ENCODE results near the gene DNAJC5.

Gene DNAJC5

DNA sequence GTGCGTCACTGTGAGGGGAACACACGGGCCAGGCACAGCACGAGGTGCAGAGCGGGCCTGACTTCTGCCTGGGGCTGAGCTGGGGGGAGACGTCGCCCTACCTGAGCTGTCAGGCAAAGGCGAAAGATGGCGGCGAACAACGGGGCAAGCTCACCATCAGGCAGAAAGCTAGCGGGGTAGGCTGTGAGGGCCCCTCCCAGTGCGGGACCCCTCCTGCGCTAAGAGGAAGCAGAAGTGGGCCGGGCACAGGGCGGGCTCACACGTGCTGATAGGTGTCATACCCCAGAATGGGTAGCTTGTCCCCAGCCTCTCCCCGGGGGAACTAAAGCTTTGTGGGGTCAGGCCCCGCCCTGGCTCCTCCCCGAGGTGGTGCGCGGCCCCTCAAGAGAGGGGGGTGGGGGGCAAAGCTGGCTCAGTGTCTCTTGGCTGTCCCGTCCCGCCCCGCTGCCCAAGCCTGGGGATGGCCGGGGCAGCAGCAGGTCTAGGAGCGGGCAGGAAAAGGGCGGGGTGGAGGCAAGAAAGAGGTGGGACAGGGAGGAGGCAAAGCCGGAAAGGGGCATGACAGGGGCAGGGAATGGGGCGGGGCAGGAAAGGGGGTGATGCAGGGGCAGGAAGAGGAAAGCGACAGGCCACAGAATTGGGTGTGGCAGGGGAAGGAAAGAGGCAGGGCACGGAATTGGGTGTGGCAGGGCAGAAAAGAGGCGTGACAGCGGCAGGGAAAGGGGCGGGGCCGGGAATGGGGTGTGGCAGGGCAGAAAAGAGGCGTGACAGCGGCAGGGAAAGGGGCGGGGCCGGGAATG, 46.6 kb downstream of the DNAJC5 start:
- Histone ChIP-seq H3K36me3 (peaks cover 87% of the 10 kb centered on the region), H3K4me3 (ENCODE audit: low read depth in 1 of 2, low read length in 1 of 2) (peak overlapping the region in 1 of 2 experiments; percentile 5)

DNA sequence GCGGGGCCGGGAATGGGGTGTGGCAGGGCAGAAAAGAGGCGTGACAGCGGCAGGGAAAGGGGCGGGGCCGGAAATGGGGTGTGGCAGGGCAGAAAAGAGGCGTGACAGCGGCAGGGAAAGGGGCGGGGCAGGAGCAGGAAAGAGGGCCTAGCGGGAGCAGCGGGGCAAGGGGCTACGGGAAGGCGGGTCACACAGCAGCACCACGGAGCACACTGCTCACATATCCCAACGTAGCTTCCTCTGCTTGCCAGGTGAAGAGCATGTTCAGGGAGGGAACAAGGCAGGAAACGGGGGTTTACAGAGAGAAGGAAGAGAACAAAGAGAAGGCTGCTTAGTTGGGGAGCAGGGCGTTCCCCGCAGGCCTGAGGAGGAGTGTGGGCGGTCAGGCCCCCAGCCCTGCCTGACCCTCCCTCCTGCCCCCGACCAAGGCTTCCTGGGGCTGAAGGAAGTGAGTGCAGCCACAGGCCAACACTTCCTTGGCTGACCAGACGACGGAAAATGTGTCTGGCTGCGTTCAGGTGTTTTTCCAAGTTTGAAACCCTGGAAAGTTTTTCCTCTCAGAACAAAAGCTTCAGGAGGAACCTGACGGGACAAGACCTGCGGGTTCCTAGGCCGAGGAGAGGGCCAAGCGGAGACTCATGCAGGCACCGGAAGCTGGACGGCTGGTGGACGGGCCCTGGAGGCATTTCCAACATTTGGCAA, 47.5 kb downstream of the DNAJC5 start:
- peaks cover 44 to 57% of the 10 kb centered on the region in 2 experiments for H3K4me1 ChIP-seq (ENCODE audit: control insufficient read depth in 1 of 2, insufficient read depth in 1 of 2, low read depth in 1 of 2, low read length in 1 of 2)
- H3K4me3 ChIP-seq (ENCODE audit: low read depth in 1 of 2, low read length in 1 of 2), result no peak overlapping the region
- H3K9me3 ChIP-seq, result no peaks in the 10 kb centered on the region
- H3K27ac ChIP-seq, result peak overlapping the region; percentile 80
- H3K27me3 ChIP-seq, result no peaks in the 10 kb centered on the region
- TF ChIP-seq, protein P1, sequence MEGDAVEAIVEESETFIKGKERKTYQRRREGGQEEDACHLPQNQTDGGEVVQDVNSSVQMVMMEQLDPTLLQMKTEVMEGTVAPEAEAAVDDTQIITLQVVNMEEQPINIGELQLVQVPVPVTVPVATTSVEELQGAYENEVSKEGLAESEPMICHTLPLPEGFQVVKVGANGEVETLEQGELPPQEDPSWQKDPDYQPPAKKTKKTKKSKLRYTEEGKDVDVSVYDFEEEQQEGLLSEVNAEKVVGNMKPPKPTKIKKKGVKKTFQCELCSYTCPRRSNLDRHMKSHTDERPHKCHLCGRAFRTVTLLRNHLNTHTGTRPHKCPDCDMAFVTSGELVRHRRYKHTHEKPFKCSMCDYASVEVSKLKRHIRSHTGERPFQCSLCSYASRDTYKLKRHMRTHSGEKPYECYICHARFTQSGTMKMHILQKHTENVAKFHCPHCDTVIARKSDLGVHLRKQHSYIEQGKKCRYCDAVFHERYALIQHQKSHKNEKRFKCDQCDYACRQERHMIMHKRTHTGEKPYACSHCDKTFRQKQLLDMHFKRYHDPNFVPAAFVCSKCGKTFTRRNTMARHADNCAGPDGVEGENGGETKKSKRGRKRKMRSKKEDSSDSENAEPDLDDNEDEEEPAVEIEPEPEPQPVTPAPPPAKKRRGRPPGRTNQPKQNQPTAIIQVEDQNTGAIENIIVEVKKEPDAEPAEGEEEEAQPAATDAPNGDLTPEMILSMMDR (IDR thresholded peaks at IDR 0.05), result no peak
- peaks cover 79% of the 10 kb centered on the region for H3K36me3 ChIP-seq

More for the DNA sequence above, 46.6 kb downstream of the DNAJC5 start:
- Histone ChIP-seq H3K27ac (peak overlapping the region; percentile 83), H3K27me3 (no peaks in the 10 kb centered on the region), H3K4me1 (ENCODE audit: control insufficient read depth in 1 of 2, insufficient read depth in 1 of 2, low read depth in 1 of 2, low read length in 1 of 2) (peaks cover 40 to 53% of the 10 kb centered on the region in 2 experiments), H3K9me3 (no peaks in the 10 kb centered on the region)
- TF ChIP-seq, protein P1 (IDR thresholded peaks at IDR 0.05), result no peak

DNA sequence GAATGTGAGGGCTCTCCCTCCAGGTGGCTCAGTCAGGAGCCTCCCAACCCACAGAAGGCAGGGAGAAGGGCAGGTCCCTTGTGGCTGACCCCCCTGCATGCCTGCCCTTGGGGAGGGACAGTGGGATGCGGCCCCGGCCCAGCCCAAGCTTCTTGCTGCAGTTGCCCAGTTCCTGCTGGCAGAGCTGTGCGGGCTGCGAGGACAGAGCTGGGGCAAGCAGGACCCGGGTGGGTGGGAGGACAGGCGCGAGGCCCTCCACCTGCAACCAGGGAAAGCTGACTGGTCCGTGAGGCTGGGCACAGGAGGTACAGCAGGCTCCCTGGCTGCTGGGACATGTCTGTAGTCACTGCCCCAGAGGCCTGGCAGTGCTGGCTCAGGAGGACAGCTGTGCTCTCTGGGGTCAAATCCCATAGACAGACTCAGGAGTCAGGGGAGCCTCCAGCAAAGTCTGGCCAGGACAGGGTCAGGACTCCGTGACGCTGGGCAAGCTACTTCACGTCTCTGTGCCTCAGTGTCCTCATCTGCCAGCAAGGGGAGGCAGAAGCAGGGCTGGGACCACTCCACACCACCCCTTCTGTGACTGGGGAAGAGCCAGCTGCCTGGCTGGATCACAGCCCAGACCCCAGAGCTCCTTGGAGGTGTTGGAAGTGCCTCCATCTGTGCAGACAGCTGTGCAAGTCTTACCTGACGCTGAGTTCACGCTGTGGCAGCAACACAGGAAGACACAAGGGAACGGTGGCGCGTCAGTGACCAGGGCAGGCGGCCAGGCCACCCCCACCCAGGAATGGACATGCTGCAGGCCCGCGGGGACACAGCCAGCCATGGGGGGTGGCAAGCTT, 48.3 kb downstream of the DNAJC5 start:
- Histone ChIP-seq H3K4me3 (ENCODE audit: low read depth in 1 of 2, low read length in 1 of 2) (no peak overlapping the region), H3K36me3 (peaks cover 73% of the 10 kb centered on the region), H3K4me1 (ENCODE audit: control insufficient read depth in 1 of 2, insufficient read depth in 1 of 2, low read depth in 1 of 2, low read length in 1 of 2) (peaks cover 52 to 64% of the 10 kb centered on the region in 2 experiments), H3K9me3 (no peaks in the 10 kb centered on the region), H3K27me3 (no peaks in the 10 kb centered on the region), H3K27ac (peak overlapping the region; percentile 80)
- TF ChIP-seq, protein P1 (IDR thresholded peaks at IDR 0.05), result no peak

DNA sequence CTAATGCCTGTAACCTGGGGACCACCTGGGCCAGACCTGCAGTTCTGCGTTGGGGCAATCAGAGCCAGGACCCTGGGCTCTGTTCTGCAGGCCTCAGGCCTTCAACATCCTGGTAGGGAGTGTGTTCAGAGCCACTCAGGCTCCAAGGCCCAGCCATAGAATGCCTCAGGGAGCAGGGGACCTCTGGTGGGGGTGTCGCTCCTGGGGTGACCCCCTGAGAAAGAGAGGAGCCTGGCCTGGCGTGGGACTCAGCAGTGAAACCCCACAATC, 48.8 kb downstream of the DNAJC5 start:
- Histone ChIP-seq H3K27ac (peak overlapping the region; percentile 80), H3K4me3 (ENCODE audit: low read depth in 1 of 2, low read length in 1 of 2) (no peak overlapping the region), H3K4me1 (ENCODE audit: control insufficient read depth in 1 of 2, insufficient read depth in 1 of 2, low read depth in 1 of 2, low read length in 1 of 2) (peaks cover 56 to 64% of the 10 kb centered on the region in 2 experiments), H3K27me3 (no peaks in the 10 kb centered on the region), H3K9me3 (no peaks in the 10 kb centered on the region), H3K36me3 (peaks cover 68% of the 10 kb centered on the region)
- TF ChIP-seq, protein P1 (IDR thresholded peaks at IDR 0.05), result no peak

DNA sequence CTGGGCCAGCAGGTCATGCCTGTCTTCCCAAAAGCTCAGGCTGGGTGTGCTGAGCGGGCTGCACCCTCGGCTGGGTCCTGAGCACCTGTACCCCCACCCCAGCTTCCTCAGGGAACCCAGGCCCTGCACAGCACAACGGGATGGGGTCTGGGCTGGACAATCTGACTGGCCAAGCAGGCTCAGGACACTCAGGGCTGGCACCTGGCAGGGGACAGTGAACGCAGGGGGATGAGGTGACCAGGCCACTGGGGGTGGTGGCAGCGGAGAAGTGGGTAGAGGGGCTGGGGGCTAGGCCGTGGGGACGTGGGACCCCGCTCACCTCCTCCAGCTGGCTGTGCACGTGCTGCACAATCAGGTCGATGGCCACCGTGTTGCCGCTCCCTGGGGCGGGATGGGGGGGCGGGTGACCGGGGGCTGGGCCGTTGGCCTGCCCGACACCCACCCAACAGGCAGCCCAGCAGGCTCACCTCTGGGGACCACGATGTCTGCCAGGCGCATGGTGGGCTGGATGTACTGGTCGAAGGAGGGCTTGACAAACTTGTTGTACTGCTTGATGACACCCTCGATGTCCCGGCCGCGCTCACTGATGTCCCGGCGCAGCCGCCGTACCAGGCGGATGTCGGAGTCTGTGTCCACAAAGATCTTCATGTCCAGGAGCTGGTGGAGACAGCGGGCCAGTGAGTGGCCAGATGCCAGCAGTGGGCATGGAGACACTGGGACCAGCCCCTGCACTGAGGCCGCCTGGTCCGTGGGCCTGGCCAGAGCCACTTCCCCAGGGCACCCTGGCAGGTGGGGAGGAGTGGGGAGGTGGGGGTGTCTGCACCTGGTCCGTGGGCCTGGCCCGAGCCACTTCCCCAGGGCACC, 49.4 kb downstream of the DNAJC5 start:
- peaks cover 57 to 64% of the 10 kb centered on the region in 2 experiments for H3K4me1 ChIP-seq (ENCODE audit: control insufficient read depth in 1 of 2, insufficient read depth in 1 of 2, low read depth in 1 of 2, low read length in 1 of 2)
- H3K27me3 ChIP-seq, result no peaks in the 10 kb centered on the region
- H3K27ac ChIP-seq, result peak overlapping the region; percentile 80
- H3K9me3 ChIP-seq, result no peaks in the 10 kb centered on the region
- TF ChIP-seq, protein P1 (IDR thresholded peaks at IDR 0.05), result no peak
- peaks cover 62% of the 10 kb centered on the region for H3K36me3 ChIP-seq
- no peak overlapping the region for H3K4me3 ChIP-seq (ENCODE audit: low read depth in 1 of 2, low read length in 1 of 2)
